K562 (cell line): Measurements from ENCODE around the gene RINL.

Experiments
- KDM1A ChIP-seq, 2 experiments: fragments of 450-650 bp; IDR thresholded peaks; 2 replicates each; pipeline ENCODE4 v1.6.1; 2016; ENCODE audit warnings: mild to moderate bottlenecking in 2 of 2
- MAFF ChIP-seq: IDR thresholded peaks from 2 replicates; pipeline ENCODE4 v1.6.1; 2012; ENCODE audit warnings: low read length, improper control_type of control experiment
- YY1 ChIP-seq, 3 experiments: IDR thresholded peaks; 2 replicates each; pipeline ENCODE4 v1.6.1; 2011; ENCODE audit warnings: low read length in 2 of 3, mild to moderate bottlenecking in 2 of 3, moderate library complexity in 2 of 3, borderline replicate concordance in 1 of 3, control low read depth in 1 of 3, low read depth in 1 of 3; ENCODE audit not compliant: insufficient read depth in 3 of 3, insufficient replicate concordance in 2 of 3, control insufficient read depth in 1 of 3, insufficient read length in 1 of 3; ENCODE audit errors: extremely low read depth in 1 of 3
- ZNF41 ChIP-seq: fragments of 250-450 bp; sonication (Bioruptor Pico); conservative IDR thresholded peaks from 2 replicates; pipeline ENCODE4 v1.4.0; 2020; ENCODE audit warnings: mild to moderate bottlenecking

- TF ChIP-seq KDM1A (IDR thresholded peaks at IDR 0.05) (no peak), YY1 (IDR thresholded peaks at IDR 0.05; ENCODE audit: borderline replicate concordance in 1 of 3, control insufficient read depth in 1 of 3, extremely low read depth in 1 of 3, insufficient read depth in 3 of 3, insufficient read length in 1 of 3, insufficient replicate concordance in 2 of 3, low read depth in 1 of 3, low read length in 2 of 3) (no peak), ZNF41 (CRISPR knock-in tag) (no peak), MAFF (no peak)
These were observed 24.9 kb downstream of the RINL start for GRCh38 chr19:38853214-38853613.
